ENCODE measurements around the gene MARK1.

DNA sequence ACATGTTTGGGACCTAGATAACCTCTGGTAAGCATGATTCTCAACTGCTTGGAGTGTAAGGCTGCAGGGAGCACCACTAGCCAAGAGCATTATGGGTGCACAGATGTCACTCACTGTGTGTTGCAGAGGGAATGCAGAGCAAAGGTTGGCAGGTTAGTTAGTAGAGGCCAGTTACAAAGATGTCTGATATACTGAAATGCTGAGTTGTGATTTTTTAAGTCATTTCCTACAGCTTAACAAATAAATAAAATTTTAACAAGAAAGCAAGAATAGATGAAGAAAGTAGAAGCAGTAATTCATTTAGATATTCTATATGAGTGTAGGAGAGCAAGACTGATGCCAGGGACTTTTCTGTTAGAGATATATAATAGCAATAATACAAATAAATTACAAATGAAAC lies 64.8 kb downstream of the MARK1 start:
- TF ChIP-seq CEBPB (IDR thresholded peaks at IDR 0.05) (no peak), TEAD4 (IDR thresholded peaks at IDR 0.05) (no peak), FOXM1 (IDR thresholded peaks at IDR 0.05; ENCODE audit: borderline replicate concordance, low read depth) (no peak), NFIC (IDR thresholded peaks at IDR 0.05) (no peak), EP300 (IDR thresholded peaks at IDR 0.05; ENCODE audit: borderline replicate concordance) (no peak), CREB1 (IDR thresholded peaks at IDR 0.05; ENCODE audit: low read depth) (no peak)
- TF ChIP-seq, protein P1, sequence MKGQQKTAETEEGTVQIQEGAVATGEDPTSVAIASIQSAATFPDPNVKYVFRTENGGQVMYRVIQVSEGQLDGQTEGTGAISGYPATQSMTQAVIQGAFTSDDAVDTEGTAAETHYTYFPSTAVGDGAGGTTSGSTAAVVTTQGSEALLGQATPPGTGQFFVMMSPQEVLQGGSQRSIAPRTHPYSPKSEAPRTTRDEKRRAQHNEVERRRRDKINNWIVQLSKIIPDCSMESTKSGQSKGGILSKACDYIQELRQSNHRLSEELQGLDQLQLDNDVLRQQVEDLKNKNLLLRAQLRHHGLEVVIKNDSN (IDR thresholded peaks at IDR 0.05): no peak
- TF ChIP-seq, protein P2, sequence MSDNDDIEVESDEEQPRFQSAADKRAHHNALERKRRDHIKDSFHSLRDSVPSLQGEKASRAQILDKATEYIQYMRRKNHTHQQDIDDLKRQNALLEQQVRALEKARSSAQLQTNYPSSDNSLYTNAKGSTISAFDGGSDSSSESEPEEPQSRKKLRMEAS (IDR thresholded peaks at IDR 0.05): no peak

Data from Ishikawa (cell line).